ENCODE data around the gene METTL17.
"Not testable (repeated sequence)": the region's sequence is repeated elsewhere in the genome, so short reads cannot be mapped to it uniquely, and the experiment has no call there.

The METTL17 gene

GRCh38 chr14:20998674-20999366, 9.0 kb downstream of the METTL17 start, which contains the start of gene SLC39A2:
SLC39A2 (plus strand) TSS chr14:20999293; CDS start chr14:20999447, 154 bp downstream.
- no peak within 1 kb of the TSS for H3K4me3 ChIP-seq (ENCODE audit: low read depth, low read length)
- DNase-seq: peak; percentile 72
- peaks cover 26% of the 10 kb centered on the region for H3K36me3 ChIP-seq (replicated peaks)
- in situ Hi-C loops (cut with HindIII; ENCODE audit: low pct_ligation_motif_present, low sequenced_read_pairs): no loop called here
- H3K27ac ChIP-seq: no peak within 1 kb of the TSS
- TF ChIP-seq, protein P1, sequence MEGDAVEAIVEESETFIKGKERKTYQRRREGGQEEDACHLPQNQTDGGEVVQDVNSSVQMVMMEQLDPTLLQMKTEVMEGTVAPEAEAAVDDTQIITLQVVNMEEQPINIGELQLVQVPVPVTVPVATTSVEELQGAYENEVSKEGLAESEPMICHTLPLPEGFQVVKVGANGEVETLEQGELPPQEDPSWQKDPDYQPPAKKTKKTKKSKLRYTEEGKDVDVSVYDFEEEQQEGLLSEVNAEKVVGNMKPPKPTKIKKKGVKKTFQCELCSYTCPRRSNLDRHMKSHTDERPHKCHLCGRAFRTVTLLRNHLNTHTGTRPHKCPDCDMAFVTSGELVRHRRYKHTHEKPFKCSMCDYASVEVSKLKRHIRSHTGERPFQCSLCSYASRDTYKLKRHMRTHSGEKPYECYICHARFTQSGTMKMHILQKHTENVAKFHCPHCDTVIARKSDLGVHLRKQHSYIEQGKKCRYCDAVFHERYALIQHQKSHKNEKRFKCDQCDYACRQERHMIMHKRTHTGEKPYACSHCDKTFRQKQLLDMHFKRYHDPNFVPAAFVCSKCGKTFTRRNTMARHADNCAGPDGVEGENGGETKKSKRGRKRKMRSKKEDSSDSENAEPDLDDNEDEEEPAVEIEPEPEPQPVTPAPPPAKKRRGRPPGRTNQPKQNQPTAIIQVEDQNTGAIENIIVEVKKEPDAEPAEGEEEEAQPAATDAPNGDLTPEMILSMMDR (IDR thresholded peaks at IDR 0.05; ENCODE audit: low read depth, low read length, missing control alignments): no peak
- no peaks in the 10 kb centered on the region for H3K27me3 ChIP-seq (replicated peaks)

GRCh38 chr14:20999591-20999990, 9.8 kb downstream of the METTL17 start:
- H3K27ac ChIP-seq: no peak overlapping the region
- H3K27me3 ChIP-seq (replicated peaks): no peaks in the 10 kb centered on the region
- H3K4me3 ChIP-seq (ENCODE audit: low read depth, low read length): no peak overlapping the region
- TF ChIP-seq, protein P1 (IDR thresholded peaks at IDR 0.05; ENCODE audit: low read depth, low read length, missing control alignments): no peak
- DNase-seq: no peak
- in situ Hi-C loops (cut with HindIII; ENCODE audit: low pct_ligation_motif_present, low sequenced_read_pairs): no loop called here
- H3K36me3 ChIP-seq (replicated peaks): peaks cover 19% of the 10 kb centered on the region

DNA sequence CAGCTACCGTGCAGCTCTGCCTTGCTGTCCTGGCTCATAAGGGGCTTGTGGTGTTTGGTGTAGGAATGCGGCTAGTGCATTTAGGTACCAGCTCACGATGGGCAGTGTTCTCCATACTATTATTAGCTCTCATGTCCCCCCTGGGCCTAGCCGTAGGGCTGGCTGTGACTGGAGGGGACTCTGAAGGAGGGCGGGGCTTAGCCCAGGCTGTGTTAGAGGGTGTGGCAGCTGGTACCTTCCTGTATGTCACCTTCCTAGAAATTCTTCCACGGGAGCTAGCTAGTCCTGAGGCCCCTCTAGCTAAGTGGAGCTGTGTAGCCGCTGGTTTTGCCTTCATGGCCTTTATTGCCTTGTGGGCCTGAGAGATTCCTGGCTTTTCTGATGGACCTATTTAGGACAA, 11.4 kb downstream of the METTL17 start:
- TF ChIP-seq, protein P1 (IDR thresholded peaks at IDR 0.05; ENCODE audit: low read depth, low read length, missing control alignments): no peak
- Histone ChIP-seq H3K36me3 (replicated peaks) (peaks cover 3% of the 10 kb centered on the region), H3K27me3 (replicated peaks) (no peaks in the 10 kb centered on the region), H3K27ac (no peak overlapping the region), H3K4me3 (ENCODE audit: low read depth, low read length) (no peak overlapping the region)
- in situ Hi-C loops (cut with HindIII; ENCODE audit: low pct_ligation_motif_present, low sequenced_read_pairs): no loop called here
- no peak for DNase-seq

DNA sequence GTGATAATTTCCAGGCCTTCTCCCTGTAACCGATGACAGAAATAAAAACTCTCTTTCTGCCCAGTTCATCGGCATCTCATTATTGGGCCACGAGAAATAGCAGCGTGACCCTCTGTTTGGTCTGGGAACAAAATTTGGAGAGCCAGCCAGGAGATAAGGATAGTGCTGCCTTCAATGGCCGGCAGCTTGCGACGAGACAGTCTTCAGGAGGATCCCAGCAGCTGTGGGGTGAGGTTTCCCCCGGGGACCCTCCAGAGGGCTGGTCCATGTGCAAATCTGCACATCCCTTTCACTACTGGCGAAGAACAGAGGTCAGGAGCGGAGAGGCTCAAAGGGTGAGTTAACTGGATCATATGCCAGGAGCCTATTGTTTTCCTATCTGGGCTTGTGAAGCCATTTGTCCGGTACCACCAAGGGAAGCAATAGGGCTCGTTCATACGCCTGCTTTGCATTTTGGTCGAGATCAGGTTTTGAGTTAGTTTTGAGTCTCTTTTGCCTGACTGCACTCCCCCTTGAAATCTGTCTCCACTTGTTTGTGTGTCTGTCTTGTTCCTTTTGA, 14.1 kb downstream of the METTL17 start:
- Histone ChIP-seq H3K27me3 (replicated peaks) (no peaks in the 10 kb centered on the region), H3K4me3 (ENCODE audit: low read depth, low read length) (no peak overlapping the region), H3K27ac (no peak overlapping the region), H3K36me3 (replicated peaks) (no peaks in the 10 kb centered on the region)
- TF ChIP-seq, protein P1 (IDR thresholded peaks at IDR 0.05; ENCODE audit: low read depth, low read length, missing control alignments): no peak
- no peak for DNase-seq
- in situ Hi-C loops (cut with HindIII; ENCODE audit: low pct_ligation_motif_present, low sequenced_read_pairs): no loop called here

GRCh38 chr14:21009721-21010120, 19.9 kb downstream of the METTL17 start:
- H3K27me3 ChIP-seq (replicated peaks); DNase-seq; H3K27ac ChIP-seq; in situ Hi-C loops (cut with HindIII; ENCODE audit: low pct_ligation_motif_present, low sequenced_read_pairs); H3K4me3 ChIP-seq (ENCODE audit: low read depth, low read length); H3K36me3 ChIP-seq (replicated peaks): not testable (repeated sequence)

- Histone ChIP-seq H3K27ac (no peak overlapping the region), H3K4me3 (ENCODE audit: low read depth, low read length) (no peak overlapping the region), H3K27me3 (replicated peaks) (no peaks in the 10 kb centered on the region), H3K36me3 (replicated peaks) (no peaks in the 10 kb centered on the region)
- in situ Hi-C loops (cut with HindIII; ENCODE audit: low pct_ligation_motif_present, low sequenced_read_pairs): no loop called here
- TF ChIP-seq, protein P1 (IDR thresholded peaks at IDR 0.05; ENCODE audit: low read depth, low read length, missing control alignments): no peak
- DNase-seq: no peak
These were observed 21.4 kb downstream of the METTL17 start for GRCh38 chr14:21011136-21011535.

All from brain microvascular endothelial cell (primary cell).